ENCODE results near the gene DDX56. TPM values are rescaled to one million over a fixed set of nuclear protein-coding genes. Genes with fewer than 3 reads are reported as not detected.

DDX56 gene
- total and polyA plus RNA-seq, 2 of the 13 experiments (the other 11 are each of a cell fraction or from before 2014, with no cell fraction given): 82.6 to 120 TPM

- peak; percentile 79 for TF ChIP-seq PHF20 (CRISPR knock-in tag; IDR thresholded peaks at IDR 0.05)
- peak; percentile 30; the same call in 1 of the 2 replicates for TF ChIP-seq BORCS8-MEF2B (CRISPR knock-in tag; IDR thresholded peaks at IDR 0.05)
- TF ChIP-seq IRF1 (CRISPR knock-in tag; IDR thresholded peaks at IDR 0.05; ENCODE audit: low read depth): no peak
- no peak for TF ChIP-seq MTA3 (CRISPR knock-in tag; IDR thresholded peaks at IDR 0.05)
- no peak for TF ChIP-seq ZNF543 (CRISPR knock-in tag; IDR thresholded peaks at IDR 0.05)
- TF ChIP-seq SMC3 (IDR thresholded peaks at IDR 0.05; ENCODE audit: low read length): no peak
- TF ChIP-seq FOXA3 (CRISPR knock-in tag; IDR thresholded peaks at IDR 0.05): 0 out of 2 replicates have a peak, but pooled peaks have one; percentile 6
- peak; percentile 20; the same call in 1 of the 2 replicates for TF ChIP-seq ZNF331 (CRISPR knock-in tag; IDR thresholded peaks at IDR 0.05)
- no peak for TF ChIP-seq RAD51 (IDR thresholded peaks at IDR 0.05; ENCODE audit: borderline replicate concordance)
- no peak for TF ChIP-seq CENPX (CRISPR knock-in tag; IDR thresholded peaks at IDR 0.05)
- TF ChIP-seq ATF3 (CRISPR knock-in tag; IDR thresholded peaks at IDR 0.05): peak; percentile 25; the same call in 1 of the 2 replicates
- TF ChIP-seq FOXP4 (CRISPR knock-in tag; IDR thresholded peaks at IDR 0.05): peak; percentile 48; the same call in 1 of the 2 replicates
- TF ChIP-seq SRF (IDR thresholded peaks at IDR 0.05; ENCODE audit: low read depth, low read length): no peak
- TF ChIP-seq CENPT (CRISPR knock-in tag; IDR thresholded peaks at IDR 0.05; ENCODE audit: low read depth): no peak
- TF ChIP-seq ZFP36L1 (CRISPR knock-in tag; IDR thresholded peaks at IDR 0.05): 0 out of 2 replicates have a peak, but pooled peaks have one; percentile 35
- TF ChIP-seq HOXA7 (CRISPR knock-in tag; IDR thresholded peaks at IDR 0.05): no peak
- TF ChIP-seq DR1 (CRISPR knock-in tag; IDR thresholded peaks at IDR 0.05): peak; percentile 82
- no peak for TF ChIP-seq ZNF513 (CRISPR knock-in tag; conservative IDR thresholded peaks at IDR 0.05)
- 0 out of 4 replicates have a peak, but pooled peaks of 1 of the 2 experiments have one; percentile 15 for TF ChIP-seq ATF4 (CRISPR knock-in tag; IDR thresholded peaks at IDR 0.05)
- TF ChIP-seq ZSCAN25 (CRISPR knock-in tag; IDR thresholded peaks at IDR 0.05): no peak; the same call in 1 of the 2 replicates
- TF ChIP-seq CEBPG (CRISPR knock-in tag; IDR thresholded peaks at IDR 0.05): peak; percentile 9; the same call in 1 of the 2 replicates
- peak; percentile 79 for TF ChIP-seq DRAP1 (CRISPR knock-in tag; IDR thresholded peaks at IDR 0.05)
- TF ChIP-seq PAX8 (CRISPR knock-in tag; IDR thresholded peaks at IDR 0.05; ENCODE audit: borderline replicate concordance): no peak
- no peak for TF ChIP-seq ZNF782 (CRISPR knock-in tag; IDR thresholded peaks at IDR 0.05; ENCODE audit: borderline replicate concordance)
- no peak for TF ChIP-seq RBAK (CRISPR knock-in tag; IDR thresholded peaks at IDR 0.05)
- no peak for TF ChIP-seq SMARCC2 (IDR thresholded peaks at IDR 0.05)
These were observed 8.3 kb upstream of the DDX56 start, which contains the start of gene TMED4 (continued) for GRCh38 chr7:44581879-44582603.

All from HepG2 (cell line).